Liver (tissue), 9 donors: ENCODE measurements around the gene CNIH1. TPM values are rescaled to one million over a fixed set of nuclear protein-coding genes. Genes with fewer than 3 reads are reported as not detected.

ENCODE experiments used
- DNase-seq: peaks from one replicate; pipeline ENCODE4 v3.0.0-alpha.2; 2017; ENCODE audit warnings: low spot score
- H3K27ac ChIP-seq, 2 donors: one replicate each; pipeline ENCODE4 v1.7.0; 2013; ENCODE audit warnings: inconsistent platforms in 2 of 2, low read length in 2 of 2, control low read depth in 1 of 2, low read depth in 1 of 2, mild to moderate bottlenecking in 1 of 2
- H3K27me3 ChIP-seq, 4 donors: one replicate each; pipeline versions ENCODE4 v1.6.1 to v1.7.0; 2013; ENCODE audit warnings: low read length in 3 of 4, inconsistent platforms in 1 of 4, mild to moderate bottlenecking in 1 of 4, moderate library complexity in 1 of 4; ENCODE audit not compliant: control insufficient read depth in 4 of 4, insufficient read depth in 4 of 4
- H3K36me3 ChIP-seq, 4 donors: one replicate each; pipeline versions ENCODE4 v1.6.1 to v1.7.0; 2013; ENCODE audit warnings: low read length in 3 of 4, mild to moderate bottlenecking in 3 of 4, low read depth in 1 of 4, moderate library complexity in 1 of 4; ENCODE audit not compliant: control insufficient read depth in 4 of 4, insufficient read depth in 3 of 4
- H3K4me1 ChIP-seq, 4 donors: one replicate each; pipeline versions ENCODE4 v1.6.1 to v1.7.0; 2013; ENCODE audit warnings: low read length in 3 of 4, mild to moderate bottlenecking in 3 of 4, moderate library complexity in 1 of 4; ENCODE audit not compliant: control insufficient read depth in 4 of 4, insufficient read depth in 4 of 4
- H3K4me3 ChIP-seq, 3 donors: one replicate each; pipeline versions ENCODE4 v1.6.1 to v1.7.0; 2013; ENCODE audit warnings: low read length in 3 of 3, control low read depth in 1 of 3, low read depth in 1 of 3, mild to moderate bottlenecking in 1 of 3
- H3K9ac ChIP-seq, 2 donors: one replicate each; pipeline ENCODE4 v1.7.0; 2013; ENCODE audit warnings: low read length in 2 of 2, mild to moderate bottlenecking in 2 of 2, moderate library complexity in 2 of 2, control low read depth in 1 of 2, low read depth in 1 of 2
- H3K9me3 ChIP-seq, 4 donors: one replicate each; pipeline versions ENCODE4 v1.6.1 to v1.7.0; 2013; ENCODE audit warnings: low read length in 3 of 4; ENCODE audit not compliant: control insufficient read depth in 4 of 4
- EGR1 ChIP-seq, 2 donors: IDR thresholded peaks; 2 replicates each; pipeline ENCODE4 v1.6.1; 2016 to 2018; ENCODE audit warnings: antibody characterized with exemption in 2 of 2, low read depth in 2 of 2
- FOXA1 ChIP-seq: IDR thresholded peaks from 2 replicates; pipeline ENCODE4 v1.6.1; 2016; ENCODE audit warnings: antibody characterized with exemption
- FOXA2 ChIP-seq: IDR thresholded peaks from 2 replicates; pipeline ENCODE4 v1.6.1; 2016; ENCODE audit warnings: antibody characterized with exemption
- GABPA ChIP-seq, 2 donors: IDR thresholded peaks in 1 of 2; conservative IDR thresholded peaks in 1 of 2; 2 replicates each; pipeline ENCODE4 v1.6.1; 2016; ENCODE audit warnings: antibody characterized with exemption in 2 of 2, mild to moderate bottlenecking in 1 of 2, moderate library complexity in 1 of 2
- HNF4A ChIP-seq, 2 donors: conservative IDR thresholded peaks; 2 replicates each; pipeline ENCODE4 v1.6.1; 2016; ENCODE audit warnings: antibody characterized with exemption in 2 of 2, mild to moderate bottlenecking in 2 of 2
- HNF4G ChIP-seq: IDR thresholded peaks from 2 replicates; pipeline ENCODE4 v1.6.1; 2016; ENCODE audit warnings: antibody characterized with exemption
- JUND ChIP-seq, 2 donors: IDR thresholded peaks; 2 replicates each; pipeline ENCODE4 v1.6.1; 2016; ENCODE audit warnings: antibody characterized with exemption in 2 of 2
- NR2F2 ChIP-seq: IDR thresholded peaks from 2 replicates; pipeline ENCODE4 v1.6.1; 2016; ENCODE audit warnings: antibody characterized with exemption
- RAD21 ChIP-seq, 2 donors: IDR thresholded peaks; 2 replicates each; pipeline ENCODE4 v1.6.1; 2016; ENCODE audit warnings: antibody characterized with exemption in 2 of 2, mild to moderate bottlenecking in 2 of 2
- RXRA ChIP-seq, 2 donors: IDR thresholded peaks; 2 replicates each; pipeline ENCODE4 v1.6.1; 2017 to 2018; ENCODE audit warnings: antibody characterized with exemption in 2 of 2, mild to moderate bottlenecking in 1 of 2
- SP1 ChIP-seq: IDR thresholded peaks from 2 replicates; pipeline ENCODE4 v1.6.1; 2018; ENCODE audit warnings: antibody characterized with exemption, mild to moderate bottlenecking
- TAF1 ChIP-seq: conservative IDR thresholded peaks from 2 replicates; pipeline ENCODE4 v1.6.1; 2016; ENCODE audit warnings: antibody characterized with exemption, mild to moderate bottlenecking
- YY1 ChIP-seq: IDR thresholded peaks from 2 replicates; pipeline ENCODE4 v1.6.1; 2016; ENCODE audit warnings: antibody characterized with exemption, mild to moderate bottlenecking
- WGBS: extraction: QIAGEN DNeasy Blood & Tissue Kit; methylation state at CpG from one replicate; pipeline ENCODE4 v1.1.7; 2013; 5-methylcytosine and 5-hydroxymethylcytosine counted together
- polyA plus RNA-seq, 2 donors: library from polyadenylated mRNA; stranded (reverse) in 1 of 2; unstranded in 1 of 2; fragments of 200-250 nt in 1 of 2; fragments of >200 nt in 1 of 2; fragmentation: Nextera tagmentation in 1 of 2; extraction: Ambion mirVana in 1 of 2; gene quantifications; one replicate each; pipeline versions ENCODE4 v1.2.1 to v1.2.3, GENCODE V29; 2013 to 2015
- total RNA-seq, 2 donors: library from RNA; depleted of rRNA; stranded (reverse); fragments of >200 nt; gene quantifications; one replicate each; pipeline ENCODE4 v1.2.3, GENCODE V29; 2014
- TF ChIP-seq, protein P1 (sequence below): IDR thresholded peaks from 2 replicates; pipeline ENCODE4 v1.6.1; 2016; ENCODE audit warnings: antibody characterized with exemption
- TF ChIP-seq, protein P2 (sequence below): IDR thresholded peaks from 2 replicates; pipeline ENCODE4 v1.6.1; 2016; ENCODE audit warnings: antibody characterized with exemption
- TF ChIP-seq, protein P3 (sequence below): IDR thresholded peaks from 2 replicates; pipeline ENCODE4 v1.6.1; 2016; ENCODE audit warnings: antibody characterized with exemption
- TF ChIP-seq, protein P4 (sequence below): fragments of 150-350 bp; IDR thresholded peaks from 2 replicates; pipeline ENCODE4 v1.5.1; 2017; ENCODE audit warnings: improper control_type of control experiment, low read depth, low read length; ENCODE audit not compliant: missing input control
- TF ChIP-seq, protein P5 (sequence below): IDR thresholded peaks from 2 replicates; pipeline ENCODE4 v1.6.1; 2016; ENCODE audit warnings: antibody characterized with exemption, mild to moderate bottlenecking
- donor health status: healthy.
- donor health status: healthy.
- donor health status: healthy.
- donor health status: healthy.
- donor health status: healthy.

Gene CNIH1
- total and polyA plus RNA-seq, 4 donors: 33.9 to 193 (median 116) TPM

DNA sequence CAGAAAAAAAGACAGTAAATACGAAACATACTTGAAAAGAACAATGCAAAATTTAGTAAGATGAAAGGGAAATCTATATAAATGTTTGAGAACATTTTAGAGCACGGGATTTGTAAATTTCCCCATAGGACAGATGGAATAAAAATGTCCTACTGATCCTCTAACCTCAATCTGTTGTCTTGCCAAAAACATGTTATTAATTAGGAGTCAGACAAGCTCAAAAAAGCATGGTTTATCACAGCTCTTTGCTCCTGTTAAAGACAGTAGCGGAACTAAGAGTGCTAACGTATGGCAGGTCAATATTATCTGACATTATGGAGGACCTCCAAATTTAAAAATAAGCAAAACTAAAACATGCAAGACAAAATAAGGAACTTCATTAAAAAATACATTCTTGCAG lies 34.7 kb upstream of the CNIH1 start:
- WGBS: 97% methylated on average over 4 of the region's 4 CpGs
- TF ChIP-seq NR2F2 (no peak), HNF4G (no peak), EGR1 (IDR thresholded peaks at IDR 0.05; ENCODE audit: low read depth in 2 of 2) (no peak), YY1 (no peak), FOXA1 (no peak), SP1 (no peak), GABPA (IDR thresholded peaks at IDR 0.05 in 1 of 2, conservative IDR thresholded peaks at IDR 0.05 in 1 of 2) (no peak), FOXA2 (no peak), RAD21 (IDR thresholded peaks at IDR 0.05) (no peak), HNF4A (conservative IDR thresholded peaks at IDR 0.05) (no peak), RXRA (IDR thresholded peaks at IDR 0.05) (no peak)
- TF ChIP-seq, protein P1, sequence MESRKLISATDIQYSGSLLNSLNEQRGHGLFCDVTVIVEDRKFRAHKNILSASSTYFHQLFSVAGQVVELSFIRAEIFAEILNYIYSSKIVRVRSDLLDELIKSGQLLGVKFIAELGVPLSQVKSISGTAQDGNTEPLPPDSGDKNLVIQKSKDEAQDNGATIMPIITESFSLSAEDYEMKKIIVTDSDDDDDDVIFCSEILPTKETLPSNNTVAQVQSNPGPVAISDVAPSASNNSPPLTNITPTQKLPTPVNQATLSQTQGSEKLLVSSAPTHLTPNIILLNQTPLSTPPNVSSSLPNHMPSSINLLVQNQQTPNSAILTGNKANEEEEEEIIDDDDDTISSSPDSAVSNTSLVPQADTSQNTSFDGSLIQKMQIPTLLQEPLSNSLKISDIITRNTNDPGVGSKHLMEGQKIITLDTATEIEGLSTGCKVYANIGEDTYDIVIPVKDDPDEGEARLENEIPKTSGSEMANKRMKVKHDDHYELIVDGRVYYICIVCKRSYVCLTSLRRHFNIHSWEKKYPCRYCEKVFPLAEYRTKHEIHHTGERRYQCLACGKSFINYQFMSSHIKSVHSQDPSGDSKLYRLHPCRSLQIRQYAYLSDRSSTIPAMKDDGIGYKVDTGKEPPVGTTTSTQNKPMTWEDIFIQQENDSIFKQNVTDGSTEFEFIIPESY: no peak
- TF ChIP-seq, protein P2, sequence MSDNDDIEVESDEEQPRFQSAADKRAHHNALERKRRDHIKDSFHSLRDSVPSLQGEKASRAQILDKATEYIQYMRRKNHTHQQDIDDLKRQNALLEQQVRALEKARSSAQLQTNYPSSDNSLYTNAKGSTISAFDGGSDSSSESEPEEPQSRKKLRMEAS: no peak
- TF ChIP-seq, protein P3, sequence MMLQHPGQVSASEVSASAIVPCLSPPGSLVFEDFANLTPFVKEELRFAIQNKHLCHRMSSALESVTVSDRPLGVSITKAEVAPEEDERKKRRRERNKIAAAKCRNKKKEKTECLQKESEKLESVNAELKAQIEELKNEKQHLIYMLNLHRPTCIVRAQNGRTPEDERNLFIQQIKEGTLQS: no peak
- Histone ChIP-seq H3K27me3 (no peaks in the 10 kb centered on the region), H3K27ac (no peak overlapping the region), H3K4me3 (no peak overlapping the region), H3K9me3 (no peaks in the 10 kb centered on the region), H3K9ac (no peak overlapping the region), H3K36me3 (peaks cover 0 to 9% (median 2%) of the 10 kb centered on the region in 4 donors), H3K4me1 (peaks cover 0 to 5% (median 0%) of the 10 kb centered on the region in 4 donors)
- no peak for DNase-seq

DNA sequence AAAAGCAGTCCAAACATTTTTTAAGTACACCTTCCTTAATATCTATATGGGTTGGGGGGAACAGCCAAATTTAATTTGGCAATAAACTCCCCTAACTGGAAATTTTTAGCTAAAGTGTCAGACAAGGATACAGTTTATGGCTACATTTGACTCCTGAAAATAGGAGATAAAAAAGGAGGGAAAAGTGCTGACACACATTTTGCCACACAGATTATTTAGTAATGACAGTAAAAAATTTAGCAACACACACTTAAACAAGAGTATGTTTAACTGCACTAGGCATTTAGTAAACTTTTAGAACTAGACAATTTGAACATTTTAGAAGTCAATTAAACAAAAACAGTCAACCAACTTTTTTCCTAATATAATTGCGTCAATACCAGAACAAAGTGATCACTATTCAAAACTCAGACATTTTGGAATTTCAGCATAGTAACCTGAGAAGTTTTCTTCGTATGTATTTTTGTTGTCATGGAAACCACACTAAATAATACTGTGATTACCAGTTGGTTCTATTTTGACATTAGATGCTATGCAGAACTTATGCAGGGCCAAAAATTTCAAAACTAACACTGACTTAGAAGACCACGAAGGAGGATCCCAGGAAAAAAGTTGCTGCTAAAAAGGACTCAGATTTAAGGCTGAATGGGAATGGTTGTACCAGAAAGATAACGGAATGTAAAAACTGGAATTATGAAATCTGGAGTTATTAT lies 34.2 kb upstream of the CNIH1 start:
- TF ChIP-seq HNF4G: no peak
- TF ChIP-seq RAD21 (IDR thresholded peaks at IDR 0.05): no peak
- TF ChIP-seq FOXA2: no peak
- TF ChIP-seq, protein P4, sequence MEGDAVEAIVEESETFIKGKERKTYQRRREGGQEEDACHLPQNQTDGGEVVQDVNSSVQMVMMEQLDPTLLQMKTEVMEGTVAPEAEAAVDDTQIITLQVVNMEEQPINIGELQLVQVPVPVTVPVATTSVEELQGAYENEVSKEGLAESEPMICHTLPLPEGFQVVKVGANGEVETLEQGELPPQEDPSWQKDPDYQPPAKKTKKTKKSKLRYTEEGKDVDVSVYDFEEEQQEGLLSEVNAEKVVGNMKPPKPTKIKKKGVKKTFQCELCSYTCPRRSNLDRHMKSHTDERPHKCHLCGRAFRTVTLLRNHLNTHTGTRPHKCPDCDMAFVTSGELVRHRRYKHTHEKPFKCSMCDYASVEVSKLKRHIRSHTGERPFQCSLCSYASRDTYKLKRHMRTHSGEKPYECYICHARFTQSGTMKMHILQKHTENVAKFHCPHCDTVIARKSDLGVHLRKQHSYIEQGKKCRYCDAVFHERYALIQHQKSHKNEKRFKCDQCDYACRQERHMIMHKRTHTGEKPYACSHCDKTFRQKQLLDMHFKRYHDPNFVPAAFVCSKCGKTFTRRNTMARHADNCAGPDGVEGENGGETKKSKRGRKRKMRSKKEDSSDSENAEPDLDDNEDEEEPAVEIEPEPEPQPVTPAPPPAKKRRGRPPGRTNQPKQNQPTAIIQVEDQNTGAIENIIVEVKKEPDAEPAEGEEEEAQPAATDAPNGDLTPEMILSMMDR: no peak
- no peak for TF ChIP-seq EGR1 (IDR thresholded peaks at IDR 0.05; ENCODE audit: low read depth in 2 of 2)
- TF ChIP-seq SP1: no peak
- TF ChIP-seq, protein P3: no peak
- no peak for TF ChIP-seq RXRA (IDR thresholded peaks at IDR 0.05)
- no peak for TF ChIP-seq TAF1
- TF ChIP-seq NR2F2: no peak
- TF ChIP-seq, protein P2: no peak
- no peak for TF ChIP-seq FOXA1
- TF ChIP-seq YY1: no peak
- TF ChIP-seq, protein P5, sequence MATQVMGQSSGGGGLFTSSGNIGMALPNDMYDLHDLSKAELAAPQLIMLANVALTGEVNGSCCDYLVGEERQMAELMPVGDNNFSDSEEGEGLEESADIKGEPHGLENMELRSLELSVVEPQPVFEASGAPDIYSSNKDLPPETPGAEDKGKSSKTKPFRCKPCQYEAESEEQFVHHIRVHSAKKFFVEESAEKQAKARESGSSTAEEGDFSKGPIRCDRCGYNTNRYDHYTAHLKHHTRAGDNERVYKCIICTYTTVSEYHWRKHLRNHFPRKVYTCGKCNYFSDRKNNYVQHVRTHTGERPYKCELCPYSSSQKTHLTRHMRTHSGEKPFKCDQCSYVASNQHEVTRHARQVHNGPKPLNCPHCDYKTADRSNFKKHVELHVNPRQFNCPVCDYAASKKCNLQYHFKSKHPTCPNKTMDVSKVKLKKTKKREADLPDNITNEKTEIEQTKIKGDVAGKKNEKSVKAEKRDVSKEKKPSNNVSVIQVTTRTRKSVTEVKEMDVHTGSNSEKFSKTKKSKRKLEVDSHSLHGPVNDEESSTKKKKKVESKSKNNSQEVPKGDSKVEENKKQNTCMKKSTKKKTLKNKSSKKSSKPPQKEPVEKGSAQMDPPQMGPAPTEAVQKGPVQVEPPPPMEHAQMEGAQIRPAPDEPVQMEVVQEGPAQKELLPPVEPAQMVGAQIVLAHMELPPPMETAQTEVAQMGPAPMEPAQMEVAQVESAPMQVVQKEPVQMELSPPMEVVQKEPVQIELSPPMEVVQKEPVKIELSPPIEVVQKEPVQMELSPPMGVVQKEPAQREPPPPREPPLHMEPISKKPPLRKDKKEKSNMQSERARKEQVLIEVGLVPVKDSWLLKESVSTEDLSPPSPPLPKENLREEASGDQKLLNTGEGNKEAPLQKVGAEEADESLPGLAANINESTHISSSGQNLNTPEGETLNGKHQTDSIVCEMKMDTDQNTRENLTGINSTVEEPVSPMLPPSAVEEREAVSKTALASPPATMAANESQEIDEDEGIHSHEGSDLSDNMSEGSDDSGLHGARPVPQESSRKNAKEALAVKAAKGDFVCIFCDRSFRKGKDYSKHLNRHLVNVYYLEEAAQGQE: no peak
- TF ChIP-seq JUND (IDR thresholded peaks at IDR 0.05): no peak
- TF ChIP-seq, protein P1: no peak
- TF ChIP-seq GABPA (IDR thresholded peaks at IDR 0.05 in 1 of 2, conservative IDR thresholded peaks at IDR 0.05 in 1 of 2): no peak
- TF ChIP-seq HNF4A (conservative IDR thresholded peaks at IDR 0.05): no peak
- Histone ChIP-seq H3K4me1 (peaks cover 0 to 5% (median 0%) of the 10 kb centered on the region in 4 donors), H3K27ac (no peak overlapping the region), H3K4me3 (no peak overlapping the region), H3K27me3 (no peaks in the 10 kb centered on the region), H3K9me3 (no peaks in the 10 kb centered on the region), H3K36me3 (peaks cover 0 to 9% (median 2%) of the 10 kb centered on the region in 4 donors), H3K9ac (no peak overlapping the region)
- WGBS: 86% methylated on average over 4 of the region's 4 CpGs
- no peak for DNase-seq
